H1 (cell line): ENCODE results near the gene ECE2. TPM values are rescaled to one million over a fixed set of nuclear protein-coding genes. Genes with fewer than 3 reads are reported as not detected.

Source experiments
- CTCF ChIA-PET: fragments of 300-600 bp; sonication (Branson Sonifier 250); formaldehyde crosslinking; loops from one replicate; lab custom pipeline; 2021; ENCODE audit not compliant: partially characterized antibody; lab: Charles Lee
- POLR2A ChIA-PET: fragments of 300-600 bp; sonication (Branson Sonifier 250); formaldehyde crosslinking; loops from one replicate; lab custom pipeline; 2021; ENCODE audit warnings: inconsistent platforms; ENCODE audit not compliant: partially characterized antibody; lab: Charles Lee
- DNase-seq, 2 experiments: peaks; one replicate each; pipeline versions ENCODE4 v3.0.0 to v3.0.0-alpha.2; 2010 to 2022; ENCODE audit warnings: low spot score in 2 of 2, low read depth in 1 of 2, mixed read lengths in 1 of 2
- FAIRE-seq: peaks from 2 replicates; lab custom pipeline; 2011; peaks lifted over from hg19 to GRCh38; lab: Jason Lieb, UNC
- H2AFZ ChIP-seq: 2 replicates; pipeline ENCODE4 v1.8.1; 2012; ENCODE audit warnings: low read length, inconsistent platforms
- H2AK5ac ChIP-seq: 2 replicates; pipeline ENCODE4 v1.6.1; 2013; ENCODE audit warnings: low read depth, low read length
- H2BK120ac ChIP-seq: replicated peaks from 2 replicates; pipeline ENCODE3; 2013; ENCODE audit warnings: low read depth, low read length, inconsistent platforms
- H2BK12ac ChIP-seq: 2 replicates; pipeline ENCODE4 v1.6.1; 2013; ENCODE audit warnings: low read depth, low read length
- H2BK15ac ChIP-seq: 2 replicates; pipeline ENCODE4 v1.6.1; 2013; ENCODE audit warnings: low read length
- H2BK20ac ChIP-seq: 2 replicates; pipeline ENCODE4 v1.6.1; 2013; ENCODE audit warnings: low read length
- H2BK5ac ChIP-seq: 2 replicates; pipeline ENCODE4 v1.6.1; 2013; ENCODE audit warnings: low read depth, low read length
- H3K14ac ChIP-seq: 2 replicates; pipeline ENCODE4 v1.6.1; 2013; ENCODE audit warnings: inconsistent platforms; ENCODE audit not compliant: insufficient read length
- H3K18ac ChIP-seq: 2 replicates; pipeline ENCODE4 v1.6.1; 2013; ENCODE audit warnings: low read length; ENCODE audit errors: extremely low read depth
- H3K23ac ChIP-seq: 2 replicates; pipeline ENCODE4 v1.6.1; 2013; ENCODE audit warnings: inconsistent platforms; ENCODE audit not compliant: insufficient read length
- H3K23me2 ChIP-seq: 2 replicates; pipeline ENCODE4 v1.6.1; 2013; ENCODE audit warnings: low read depth, low read length
- H3K27ac ChIP-seq: 2 replicates; pipeline ENCODE4 v1.6.1; 2011; ENCODE audit warnings: low read depth, low read length, inconsistent platforms
- H3K27me3 ChIP-seq, 4 experiments: replicated peaks in 1 of 4; 1 replicate in 1 of 4; 2 replicates in 3 of 4; pipeline versions ENCODE4 v1.6.1 to v1.8.1; 2011 to 2013; ENCODE audit warnings: low read length in 3 of 4, mild to moderate bottlenecking in 3 of 4, inconsistent platforms in 2 of 4, mixed read lengths in 2 of 4, moderate library complexity in 1 of 4; ENCODE audit not compliant: control insufficient read depth in 3 of 4, insufficient read depth in 3 of 4; ENCODE audit errors: extremely low read depth in 1 of 4
- H3K36me3 ChIP-seq, 4 experiments: 2 replicates each; pipeline versions ENCODE4 v1.6.1 to v1.8.1; 2011 to 2013; ENCODE audit warnings: mild to moderate bottlenecking in 4 of 4, low read length in 3 of 4, moderate library complexity in 2 of 4, control low read depth in 1 of 4, inconsistent platforms in 1 of 4; ENCODE audit not compliant: insufficient read depth in 4 of 4, control insufficient read depth in 2 of 4
- H3K4ac ChIP-seq: replicated peaks from 2 replicates; pipeline ENCODE3; 2013; ENCODE audit warnings: low read length, low read depth, mixed read lengths, inconsistent platforms; ENCODE audit not compliant: insufficient read length
- H3K4me1 ChIP-seq, 4 experiments: replicated peaks in 1 of 4; 1 replicate in 1 of 4; 2 replicates in 3 of 4; pipeline versions ENCODE4 v1.6.1 to v1.8.1; 2011 to 2013; ENCODE audit warnings: low read length in 3 of 4, inconsistent platforms in 2 of 4, mixed read lengths in 1 of 4; ENCODE audit not compliant: insufficient read depth in 4 of 4, control insufficient read depth in 3 of 4
- H3K4me2 ChIP-seq, 2 experiments: 2 replicates each; pipeline versions ENCODE4 v1.6.1 to v1.8.1; 2011 to 2013; ENCODE audit warnings: low read depth in 2 of 2, low read length in 2 of 2, control low read depth in 1 of 2, inconsistent platforms in 1 of 2, mild to moderate bottlenecking in 1 of 2; ENCODE audit not compliant: insufficient read depth in 1 of 2
- H3K4me3 ChIP-seq, 4 experiments: fragments of 200-600, 300-600 bp in 1 of 4; sonication (generic), shearing (Covaris generic), sonication (Bioruptor Twin) in 1 of 4; 2 replicates each; pipeline versions ENCODE4 v1.5.1 to v1.8.1; 2011 to 2016; ENCODE audit warnings: low read length in 4 of 4, low read depth in 3 of 4, control low read depth in 2 of 4, inconsistent platforms in 2 of 4, mild to moderate bottlenecking in 2 of 4, mixed read lengths in 1 of 4, moderate library complexity in 1 of 4; ENCODE audit not compliant: insufficient read depth in 2 of 4; ENCODE audit errors: extremely low read depth in 1 of 4
- H3K56ac ChIP-seq: replicated peaks from 2 replicates; pipeline ENCODE3; 2013; ENCODE audit warnings: low read depth, mild to moderate bottlenecking, mixed read lengths, low read length, inconsistent platforms; ENCODE audit not compliant: insufficient read length
- H3K79me1 ChIP-seq: 2 replicates; pipeline ENCODE4 v1.6.1; 2013; ENCODE audit warnings: low read depth, low read length, control low read depth
- H3K79me2 ChIP-seq, 2 experiments: 2 replicates each; pipeline versions ENCODE4 v1.6.1 to v1.8.1; 2012 to 2013; ENCODE audit warnings: low read length in 2 of 2, mild to moderate bottlenecking in 2 of 2, inconsistent platforms in 1 of 2; ENCODE audit not compliant: insufficient read depth in 2 of 2, control insufficient read depth in 1 of 2
- H3K9ac ChIP-seq, 4 experiments: replicated peaks in 1 of 4; 1 replicate in 1 of 4; 2 replicates in 3 of 4; pipeline versions ENCODE4 v1.6.1 to v1.8.1; 2011 to 2013; ENCODE audit warnings: low read depth in 3 of 4, low read length in 3 of 4, control low read depth in 2 of 4, mild to moderate bottlenecking in 2 of 4, moderate library complexity in 2 of 4, inconsistent platforms in 1 of 4; ENCODE audit errors: extremely low read depth in 1 of 4
- H3K9me3 ChIP-seq, 2 experiments: 2 replicates each; pipeline versions ENCODE4 v1.6.1 to v1.8.1; 2012 to 2013; ENCODE audit warnings: mild to moderate bottlenecking in 2 of 2, moderate library complexity in 2 of 2, control low read depth in 1 of 2, inconsistent platforms in 1 of 2, low read depth in 1 of 2, low read length in 1 of 2, mixed read lengths in 1 of 2; ENCODE audit not compliant: insufficient read depth in 2 of 2
- H4K20me1 ChIP-seq, 2 experiments: replicated peaks in 1 of 2; 2 replicates each; pipeline versions ENCODE3 to v1.8.1; 2011 to 2013; ENCODE audit warnings: inconsistent platforms in 2 of 2, low read length in 2 of 2, mild to moderate bottlenecking in 1 of 2; ENCODE audit not compliant: insufficient read depth in 2 of 2, control insufficient read depth in 1 of 2
- H4K5ac ChIP-seq: 2 replicates; pipeline ENCODE4 v1.6.1; 2013; ENCODE audit warnings: low read length, low read depth, mixed read lengths, inconsistent platforms; ENCODE audit not compliant: insufficient read length
- H4K8ac ChIP-seq: 2 replicates; pipeline ENCODE4 v1.8.0; 2013; ENCODE audit warnings: mild to moderate bottlenecking, moderate library complexity, low read length, inconsistent platforms; ENCODE audit not compliant: insufficient read depth; ENCODE audit errors: extremely low read depth
- H4K91ac ChIP-seq: replicated peaks from 2 replicates; pipeline ENCODE3; 2013; ENCODE audit warnings: low read length, mixed read lengths, inconsistent platforms; ENCODE audit not compliant: insufficient read length
- CHD1 ChIP-seq: IDR thresholded peaks from 2 replicates; pipeline ENCODE4 v1.6.1; 2012; ENCODE audit warnings: low read depth, low read length, improper control_type of control experiment
- CREB1 ChIP-seq: IDR thresholded peaks from 2 replicates; pipeline ENCODE4 v1.6.1; 2012; ENCODE audit warnings: inconsistent platforms
- JUND ChIP-seq: IDR thresholded peaks from 2 replicates; pipeline ENCODE4 v1.6.1; 2011; ENCODE audit warnings: mild to moderate bottlenecking, improper control_type of control experiment, low read length
- NANOG ChIP-seq: IDR thresholded peaks from 2 replicates; pipeline ENCODE4 v1.6.1; 2011; ENCODE audit warnings: low read length, low read depth, mild to moderate bottlenecking, inconsistent platforms; ENCODE audit not compliant: insufficient read depth, poor library complexity, severe bottlenecking
- PHF8 ChIP-seq: fragments of 200-600 bp; sonication (generic); conservative IDR thresholded peaks from 2 replicates; pipeline ENCODE4 v1.7.1; 2012; ENCODE audit warnings: low read depth, mild to moderate bottlenecking, inconsistent platforms, low read length, moderate library complexity
- POLR2AphosphoS5 ChIP-seq: IDR thresholded peaks from 2 replicates; pipeline ENCODE4 v1.6.1; 2011; ENCODE audit warnings: low read depth, low read length
- RBBP5 ChIP-seq: IDR thresholded peaks from 2 replicates; pipeline ENCODE4 v1.7.1; 2012; ENCODE audit warnings: low read depth, mild to moderate bottlenecking, inconsistent platforms, low read length, moderate library complexity, borderline replicate concordance
- RXRA ChIP-seq: IDR thresholded peaks from 2 replicates; pipeline ENCODE4 v1.6.1; 2011; ENCODE audit warnings: low read depth, mild to moderate bottlenecking, low read length, moderate library complexity; ENCODE audit not compliant: insufficient read depth
- SAP30 ChIP-seq: fragments of 300-600 bp; sonication (generic); IDR thresholded peaks from 2 replicates; pipeline ENCODE4 v1.7.1; 2012; ENCODE audit warnings: low read length, moderate library complexity, mild to moderate bottlenecking, inconsistent platforms; ENCODE audit not compliant: insufficient read depth, insufficient replicate concordance
- SP4 ChIP-seq: IDR thresholded peaks from 2 replicates; pipeline ENCODE4 v1.6.1; 2012; ENCODE audit warnings: low read length, inconsistent platforms
- SRF ChIP-seq: IDR thresholded peaks from 2 replicates; pipeline ENCODE4 v1.6.1; 2011; ENCODE audit warnings: mild to moderate bottlenecking, low read depth, low read length, moderate library complexity
- TEAD4 ChIP-seq: IDR thresholded peaks from 2 replicates; pipeline ENCODE4 v1.6.1; 2012; ENCODE audit warnings: low read depth, low read length, inconsistent platforms, mixed read lengths
- WGBS, 2 experiments: shearing (Covaris generic) in 1 of 2; methylation state at CpG; one replicate each; pipeline versions ENCODE4 v1.1.6 to v1.1.7; 2013 to 2015; ENCODE audit warnings: low lambda C conversion rate in 2 of 2, mixed read lengths in 2 of 2, inconsistent platforms in 1 of 2, low coverage in 1 of 2, missing lambda C conversion rate in 1 of 2; ENCODE audit not compliant: insufficient replicate concordance in 2 of 2, insufficient coverage in 1 of 2, insufficient read length in 1 of 2; ENCODE audit errors: extremely low coverage in 1 of 2, missing lambda C conversion rate in 1 of 2; 5-methylcytosine and 5-hydroxymethylcytosine counted together
- polyA plus RNA-seq, 7 experiments: library from polyadenylated mRNA; depleted of rRNA in 3 of 7; stranded (reverse) in 5 of 7; unstranded in 2 of 7; fragments of >200 nt in 5 of 7; fragments of 200-250 nt in 2 of 7; gene quantifications; 1 replicate in 5 of 7; 2 replicates in 1 of 7; 4 replicates in 1 of 7; pipeline versions ENCODE4 v1.2.1 to v1.2.3, GENCODE V29; 2011 to 2013; ENCODE audit warnings: missing spikeins in 2 of 7, mixed read lengths in 2 of 7
- total RNA-seq: library from RNA; stranded (reverse); fragmentation: NEBNext Ultra II Directional; extraction: Animal tissue kit (Norgen Biotek cat#: 25700); gene quantifications from 2 replicates; pipeline ENCODE4 v1.2.1, GENCODE V29; 2021

Gene ECE2
- total and polyA plus RNA-seq, 2 of the 8 experiments (the other 6 are each of a cell fraction or from before 2014, with no cell fraction given) = 0.44 to 0.86 TPM

GRCh38 chr3:184233127-184233843, 42.5 kb upstream of the ECE2 start:
- POLR2A ChIA-PET = interaction anchor here (1.1 to 1.8 kb wide), 3 partner anchors 7 to 38 kb away, joined by 3 to 10 read pairs (median 3); no protein-coding TSS in a partner anchor
- WGBS, 2 experiments = 85% methylated on average over 21 of the region's 23 CpGs; no CpG with 5 or more reads in 1 of the 2 experiments
- Histone ChIP-seq H3K4me1 (peaks cover 0 to 20% (median 4%) of the 10 kb centered on the region in 4 experiments; a peak in 5 of 7 replicates), H4K20me1 (peaks cover 4 to 7% of the 10 kb centered on the region in 2 experiments), H3K4me3 (no peak overlapping the region), H3K36me3 (peaks cover 0 to 8% (median 0%) of the 10 kb centered on the region in 4 experiments; a peak in 1 of 8 replicates), H3K9ac (no peak overlapping the region), H4K8ac (no peak overlapping the region), H3K14ac (no peak overlapping the region), H2AK5ac (no peak overlapping the region), H2BK120ac (no peak overlapping the region), H3K23me2 (peaks cover 11% of the 10 kb centered on the region; the same call in 1 of the 2 replicates), H3K27ac (no peak overlapping the region), H2BK15ac (no peak overlapping the region), H3K4me2 (no peak overlapping the region), H2BK20ac (no peak overlapping the region), H4K91ac (no peak overlapping the region), H3K27me3 (peaks cover 34 to 54% (median 48%) of the 10 kb centered on the region in 4 experiments), H3K56ac (no peak overlapping the region), H4K5ac (no peak overlapping the region), H3K4ac (no peak overlapping the region), H3K18ac (no peak overlapping the region), H2AFZ (no peak overlapping the region), H3K23ac (no peak overlapping the region), H3K79me2 (no peaks in the 10 kb centered on the region), H3K9me3 (no peaks in the 10 kb centered on the region), H2BK12ac (no peak overlapping the region), H3K79me1 (no peaks in the 10 kb centered on the region), H2BK5ac (no peak overlapping the region)
- DNase-seq (no peak), FAIRE-seq (no peak)
- CTCF ChIA-PET = interaction anchor here (1.1 to 10.3 kb wide), 6 partner anchors 7 to 104 kb away, joined by 4 to 183 read pairs (median 4); partner anchors contain the start of genes CAMK2N2, EEF1AKMT4 and FAM131A
- TF ChIP-seq CHD1 (no peak), CREB1 (no peak), POLR2AphosphoS5 (no peak), RXRA (no peak), SP4 (no peak), JUND (no peak), SAP30 (no peak), RBBP5 (no peak), PHF8 (no peak), SRF (no peak), NANOG (no peak), TEAD4 (no peak)
